ENCODE data around the gene TSPAN2. TPM values are rescaled to one million over a fixed set of nuclear protein-coding genes. Genes with fewer than 3 reads are reported as not detected.
"Not testable (repeated sequence)": the region's sequence is repeated elsewhere in the genome, so short reads cannot be mapped to it uniquely, and the experiment has no call there.

Gene TSPAN2
- total RNA-seq, 1 donor = 2.6 TPM

- Histone ChIP-seq H3K4me3 (ENCODE audit: low read length) (no peak overlapping the region), H3K27me3 (ENCODE audit: insufficient read depth, low read length) (no peaks in the 10 kb centered on the region), H3K4me1 (ENCODE audit: insufficient read depth, low read length) (peaks cover 11% of the 10 kb centered on the region), H3K9me3 (ENCODE audit: low read depth, low read length) (no peaks in the 10 kb centered on the region)
Observed at GRCh38 chr1:115052454-115053083, 36.7 kb downstream of the TSPAN2 start.

GRCh38 chr1:115051850-115052249 is 37.5 kb downstream of the TSPAN2 start:
- H3K4me1 ChIP-seq (ENCODE audit: insufficient read depth, low read length) = peaks cover 11% of the 10 kb centered on the region
- H3K9me3 ChIP-seq (ENCODE audit: low read depth, low read length) = no peaks in the 10 kb centered on the region
- H3K27me3 ChIP-seq (ENCODE audit: insufficient read depth, low read length) = no peaks in the 10 kb centered on the region
- H3K4me3 ChIP-seq (ENCODE audit: low read length) = no peak overlapping the region

- Histone ChIP-seq H3K9me3 (ENCODE audit: low read depth, low read length) (no peaks in the 10 kb centered on the region), H3K4me1 (ENCODE audit: insufficient read depth, low read length) (peaks cover 3% of the 10 kb centered on the region), H3K4me3 (ENCODE audit: low read length) (no peak overlapping the region), H3K27me3 (ENCODE audit: insufficient read depth, low read length) (no peaks in the 10 kb centered on the region)
Observed at GRCh38 chr1:115046751-115047150, 42.6 kb downstream of the TSPAN2 start.

- Histone ChIP-seq H3K4me1 (ENCODE audit: insufficient read depth, low read length) (no peaks in the 10 kb centered on the region), H3K4me3 (ENCODE audit: low read length) (no peak overlapping the region), H3K9me3 (ENCODE audit: low read depth, low read length) (no peaks in the 10 kb centered on the region), H3K27me3 (ENCODE audit: insufficient read depth, low read length) (no peaks in the 10 kb centered on the region)
Observed at GRCh38 chr1:115041654-115042053, 47.6 kb downstream of the TSPAN2 start.

GRCh38 chr1:115040501-115040900 is 48.8 kb downstream of the TSPAN2 start:
- Histone ChIP-seq H3K4me1 (ENCODE audit: insufficient read depth, low read length) (no peaks in the 10 kb centered on the region), H3K9me3 (ENCODE audit: low read depth, low read length) (no peaks in the 10 kb centered on the region), H3K27me3 (ENCODE audit: insufficient read depth, low read length) (no peaks in the 10 kb centered on the region), H3K4me3 (ENCODE audit: low read length) (no peak overlapping the region)

- Histone ChIP-seq H3K4me3 (ENCODE audit: low read length) (no peak overlapping the region), H3K9me3 (ENCODE audit: low read depth, low read length) (no peaks in the 10 kb centered on the region), H3K4me1 (ENCODE audit: insufficient read depth, low read length) (no peaks in the 10 kb centered on the region), H3K27me3 (ENCODE audit: insufficient read depth, low read length) (no peaks in the 10 kb centered on the region)
Observed at GRCh38 chr1:115036814-115037507, 52.3 kb downstream of the TSPAN2 start.

- no peak overlapping the region for H3K4me3 ChIP-seq (ENCODE audit: low read length)
- peaks cover 5% of the 10 kb centered on the region for H3K27me3 ChIP-seq (ENCODE audit: insufficient read depth, low read length)
- H3K9me3 ChIP-seq (ENCODE audit: low read depth, low read length) = no peaks in the 10 kb centered on the region
- no peaks in the 10 kb centered on the region for H3K4me1 ChIP-seq (ENCODE audit: insufficient read depth, low read length)
Observed at GRCh38 chr1:115035652-115036051, 53.7 kb downstream of the TSPAN2 start.

GRCh38 chr1:115031595-115031994 is 57.7 kb downstream of the TSPAN2 start:
- Histone ChIP-seq H3K4me3 (ENCODE audit: low read length) (no peak overlapping the region), H3K4me1 (ENCODE audit: insufficient read depth, low read length) (no peaks in the 10 kb centered on the region), H3K27me3 (ENCODE audit: insufficient read depth, low read length) (peaks cover 5% of the 10 kb centered on the region), H3K9me3 (ENCODE audit: low read depth, low read length) (no peaks in the 10 kb centered on the region)

GRCh38 chr1:115029526-115029925 is 59.8 kb downstream of the TSPAN2 start, which contains the start of gene TSHB:
TSS of gene TSHB (plus strand) at chr1:115029826. CDS start at chr1:115033363, 3,537 bp downstream.
- Histone ChIP-seq H3K27me3 (ENCODE audit: insufficient read depth, low read length) (peaks cover 5% of the 10 kb centered on the region), H3K4me3 (ENCODE audit: low read length) (no peak within 1 kb of the TSS), H3K9me3 (ENCODE audit: low read depth, low read length) (no peaks in the 10 kb centered on the region), H3K4me1 (ENCODE audit: insufficient read depth, low read length) (no peaks in the 10 kb centered on the region)

- Histone ChIP-seq H3K9me3 (ENCODE audit: low read depth, low read length) (no peaks in the 10 kb centered on the region), H3K4me1 (ENCODE audit: insufficient read depth, low read length) (no peaks in the 10 kb centered on the region), H3K27me3 (ENCODE audit: insufficient read depth, low read length) (peaks cover 10% of the 10 kb centered on the region), H3K4me3 (ENCODE audit: low read length) (no peak overlapping the region)
Observed at GRCh38 chr1:115023593-115023992, 65.7 kb downstream of the TSPAN2 start.

GRCh38 chr1:115021145-115021544 is 68.2 kb downstream of the TSPAN2 start:
- H3K4me1 ChIP-seq (ENCODE audit: insufficient read depth, low read length) = no peaks in the 10 kb centered on the region
- H3K9me3 ChIP-seq (ENCODE audit: low read depth, low read length) = no peaks in the 10 kb centered on the region
- no peak overlapping the region for H3K4me3 ChIP-seq (ENCODE audit: low read length)
- H3K27me3 ChIP-seq (ENCODE audit: insufficient read depth, low read length) = peaks cover 10% of the 10 kb centered on the region

- H3K4me1 ChIP-seq (ENCODE audit: insufficient read depth, low read length); H3K4me3 ChIP-seq (ENCODE audit: low read length): not testable (repeated sequence)
Observed at GRCh38 chr1:115019549-115019948, 69.8 kb downstream of the TSPAN2 start.

GRCh38 chr1:115013792-115014191 is 75.5 kb downstream of the TSPAN2 start:
- no peak overlapping the region for H3K4me3 ChIP-seq (ENCODE audit: low read length)
- H3K4me1 ChIP-seq (ENCODE audit: insufficient read depth, low read length) = no peaks in the 10 kb centered on the region
- no peaks in the 10 kb centered on the region for H3K27me3 ChIP-seq (ENCODE audit: insufficient read depth, low read length)
- H3K9me3 ChIP-seq (ENCODE audit: low read depth, low read length) = no peaks in the 10 kb centered on the region

More at GRCh38 chr1:115019549-115019948, 69.8 kb downstream of the TSPAN2 start:
- not testable (repeated sequence) for H3K27me3 ChIP-seq (ENCODE audit: insufficient read depth, low read length); H3K9me3 ChIP-seq (ENCODE audit: low read depth, low read length)

GRCh38 chr1:115012434-115012833 is 76.9 kb downstream of the TSPAN2 start:
- Histone ChIP-seq H3K4me3 (ENCODE audit: low read length) (no peak overlapping the region), H3K4me1 (ENCODE audit: insufficient read depth, low read length) (no peaks in the 10 kb centered on the region), H3K9me3 (ENCODE audit: low read depth, low read length) (no peaks in the 10 kb centered on the region), H3K27me3 (ENCODE audit: insufficient read depth, low read length) (no peaks in the 10 kb centered on the region)

- H3K4me1 ChIP-seq (ENCODE audit: insufficient read depth, low read length) = no peaks in the 10 kb centered on the region
- no peaks in the 10 kb centered on the region for H3K9me3 ChIP-seq (ENCODE audit: low read depth, low read length)
- H3K4me3 ChIP-seq (ENCODE audit: low read length) = no peak overlapping the region
- H3K27me3 ChIP-seq (ENCODE audit: insufficient read depth, low read length) = no peaks in the 10 kb centered on the region
Observed at GRCh38 chr1:115012006-115012405, 77.3 kb downstream of the TSPAN2 start.

GRCh38 chr1:115006191-115006590 is 83.1 kb downstream of the TSPAN2 start:
- Histone ChIP-seq H3K4me1 (ENCODE audit: insufficient read depth, low read length) (no peaks in the 10 kb centered on the region), H3K27me3 (ENCODE audit: insufficient read depth, low read length) (peaks cover 9% of the 10 kb centered on the region), H3K9me3 (ENCODE audit: low read depth, low read length) (no peaks in the 10 kb centered on the region), H3K4me3 (ENCODE audit: low read length) (no peak overlapping the region)

All from mononuclear cell (primary cell).